ENCODE measurements around the gene C16orf87.

The C16orf87 gene

DNA sequence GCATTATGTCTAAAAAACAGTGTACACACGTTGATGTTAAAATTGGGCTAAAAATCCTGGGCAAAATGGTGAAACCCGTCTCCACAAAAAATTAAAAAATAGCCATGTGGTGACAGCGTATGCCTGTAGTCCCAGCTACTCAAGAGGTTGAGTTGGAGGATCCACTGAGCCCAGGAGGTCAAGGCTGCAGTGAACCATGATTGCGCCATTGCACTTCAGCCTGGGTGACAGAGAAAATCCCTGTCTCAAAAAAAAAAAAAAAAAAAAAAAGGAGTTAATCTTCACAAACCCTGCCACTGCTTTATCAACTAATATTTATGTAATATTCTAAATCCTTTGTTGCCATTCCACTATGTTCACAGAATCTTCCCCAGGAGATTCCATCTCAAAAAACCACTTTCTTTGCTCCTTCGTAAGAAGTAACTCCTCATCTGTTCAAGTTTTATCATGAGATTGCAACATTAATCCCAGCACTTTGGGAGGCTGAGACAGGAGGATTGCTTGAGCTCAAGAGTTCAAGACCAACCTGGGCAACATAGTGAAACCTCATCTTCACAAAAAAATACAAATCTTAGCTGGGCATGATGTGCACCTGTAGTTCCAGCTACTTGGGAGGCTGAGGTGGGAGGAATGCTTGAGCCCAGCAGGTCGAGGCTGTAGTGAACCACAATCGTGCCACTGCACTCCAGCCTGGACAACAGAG is 1.9 kb upstream of the C16orf87 start:
- H3K27me3 ChIP-seq (ENCODE audit: low read depth): no peaks in the 10 kb centered on the region; the same call in 1 of the 2 replicates
- H3K9me3 ChIP-seq: no peaks in the 10 kb centered on the region
- in situ Hi-C loops (cut with MboI; ENCODE audit: low sequenced_read_pairs): no loop called here
- no peak for DNase-seq (ENCODE audit: low spot score in 2 of 2)
- no peaks in the 10 kb centered on the region for H3K36me3 ChIP-seq (replicated peaks)
- peaks cover 13% of the 10 kb centered on the region for H3K4me1 ChIP-seq
- H3K4me3 ChIP-seq: no peak overlapping the region

DNA sequence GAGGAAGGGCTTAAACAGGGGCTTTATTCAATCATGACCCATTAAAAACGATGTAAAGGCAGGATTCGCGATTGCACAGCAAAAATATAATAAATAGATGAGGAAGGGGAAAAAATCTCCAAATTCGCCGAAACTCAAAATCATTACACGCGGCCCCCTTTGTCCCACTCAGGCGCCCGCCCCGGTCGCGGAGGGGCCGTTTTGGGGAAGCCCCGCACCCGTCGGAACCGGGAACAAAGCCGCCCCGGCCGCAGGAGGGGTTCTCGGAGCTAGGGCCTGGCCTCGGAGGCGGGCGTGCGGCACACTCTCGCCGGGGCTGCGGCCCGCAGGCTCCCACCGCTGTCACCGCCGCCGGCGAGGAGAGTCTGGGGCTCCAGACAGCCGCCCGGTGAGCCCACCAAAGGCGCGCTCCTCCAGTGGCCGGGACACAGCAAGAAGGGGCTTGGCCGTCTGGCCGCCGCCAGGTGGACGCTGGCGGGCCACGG is 521 bp downstream of the C16orf87 start:
- DNase-seq (ENCODE audit: low spot score in 2 of 2): peak in 1 of 2 experiments; percentile 50
- peak overlapping the region; percentile 79 for H3K4me3 ChIP-seq
- H3K36me3 ChIP-seq (replicated peaks): no peaks in the 10 kb centered on the region
- H3K4me1 ChIP-seq: peaks cover 24% of the 10 kb centered on the region
- in situ Hi-C loops (cut with MboI; ENCODE audit: low sequenced_read_pairs): no loop called here
- no peaks in the 10 kb centered on the region for H3K9me3 ChIP-seq
- H3K27me3 ChIP-seq (ENCODE audit: low read depth): no peaks in the 10 kb centered on the region; the same call in 1 of the 2 replicates

DNA sequence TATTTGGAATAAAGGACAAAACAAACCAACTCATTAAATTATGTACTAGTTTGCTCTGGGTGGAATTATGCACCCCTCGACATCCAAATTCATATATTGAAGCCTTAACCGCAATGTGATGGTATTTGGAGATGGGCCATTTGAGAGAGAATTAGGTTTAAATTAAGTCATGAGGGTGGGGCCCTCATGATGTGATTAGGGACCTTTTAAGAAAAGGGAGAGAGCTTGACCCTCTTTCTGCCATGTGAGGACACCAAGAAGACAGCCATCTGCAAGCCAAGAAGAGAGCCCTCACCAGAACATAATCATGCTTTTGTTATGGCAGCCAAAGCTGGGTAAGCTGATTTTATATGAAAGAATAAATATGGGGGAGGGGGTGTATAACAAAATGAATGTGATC is 2.0 kb downstream of the C16orf87 start:
- Histone ChIP-seq H3K4me1 (peaks cover 24% of the 10 kb centered on the region), H3K36me3 (replicated peaks) (peaks cover 2% of the 10 kb centered on the region), H3K27me3 (ENCODE audit: low read depth) (no peaks in the 10 kb centered on the region; the same call in 1 of the 2 replicates), H3K4me3 (peak overlapping the region; percentile 79), H3K9me3 (no peaks in the 10 kb centered on the region)
- in situ Hi-C loops (cut with MboI; ENCODE audit: low sequenced_read_pairs): no loop called here
- peak; percentile 24 to 28 for DNase-seq (ENCODE audit: low spot score in 2 of 2)

DNA sequence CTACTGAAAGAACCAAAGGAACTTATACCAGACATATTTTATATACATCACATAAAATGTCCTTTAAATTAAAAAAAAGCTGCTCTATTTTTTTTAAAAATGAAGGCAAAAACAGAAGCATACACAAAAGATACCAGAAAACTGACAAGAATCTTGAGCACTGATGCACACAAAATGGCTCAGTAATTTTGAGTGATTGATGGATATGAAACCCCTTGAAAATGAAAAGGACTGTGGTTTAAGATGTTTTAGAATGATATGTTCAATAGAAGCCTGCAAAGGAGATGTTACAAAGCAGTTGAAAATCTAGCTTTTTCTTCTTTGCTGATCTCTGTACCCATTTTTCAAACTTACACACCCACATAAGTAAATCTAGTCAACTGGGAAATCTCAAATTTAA is 2.7 kb downstream of the C16orf87 start:
- Histone ChIP-seq H3K4me3 (no peak overlapping the region; the same call in 1 of the 2 replicates), H3K9me3 (no peaks in the 10 kb centered on the region)

DNA sequence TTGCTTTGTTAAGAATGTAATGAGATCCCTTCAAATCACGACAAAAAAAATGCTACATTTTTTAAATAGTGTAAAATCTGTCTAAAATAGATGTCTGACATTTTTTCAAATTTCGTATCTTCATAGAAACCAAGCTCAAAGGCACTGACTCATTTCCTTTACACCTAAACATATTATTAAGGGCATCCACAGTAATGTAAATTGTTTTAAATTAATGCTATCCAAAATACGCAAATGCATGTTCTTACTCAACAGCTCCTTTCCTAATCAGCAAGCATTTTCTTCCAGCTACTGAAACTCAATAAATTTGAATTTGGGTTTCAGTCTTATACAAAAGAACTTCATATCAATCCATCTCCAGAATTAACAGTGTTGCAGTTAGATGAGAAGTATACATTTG is 4.3 kb downstream of the C16orf87 start:
- H3K4me1 ChIP-seq: peaks cover 22% of the 10 kb centered on the region
- H3K36me3 ChIP-seq (replicated peaks): peaks cover 11% of the 10 kb centered on the region
- H3K9me3 ChIP-seq: no peaks in the 10 kb centered on the region
- no peak overlapping the region for H3K4me3 ChIP-seq
- DNase-seq (ENCODE audit: low spot score in 2 of 2): no peak
- in situ Hi-C loops (cut with MboI; ENCODE audit: low sequenced_read_pairs): no loop called here
- H3K27me3 ChIP-seq (ENCODE audit: low read depth): no peaks in the 10 kb centered on the region

More for the DNA sequence above, 2.7 kb downstream of the C16orf87 start:
- H3K27me3 ChIP-seq (ENCODE audit: low read depth): no peaks in the 10 kb centered on the region; the same call in 1 of the 2 replicates
- peak in 1 of 2 experiments; percentile 14 for DNase-seq (ENCODE audit: low spot score in 2 of 2)
- peaks cover 6% of the 10 kb centered on the region for H3K36me3 ChIP-seq (replicated peaks)
- in situ Hi-C loops (cut with MboI; ENCODE audit: low sequenced_read_pairs): no loop called here
- peaks cover 24% of the 10 kb centered on the region for H3K4me1 ChIP-seq

DNA sequence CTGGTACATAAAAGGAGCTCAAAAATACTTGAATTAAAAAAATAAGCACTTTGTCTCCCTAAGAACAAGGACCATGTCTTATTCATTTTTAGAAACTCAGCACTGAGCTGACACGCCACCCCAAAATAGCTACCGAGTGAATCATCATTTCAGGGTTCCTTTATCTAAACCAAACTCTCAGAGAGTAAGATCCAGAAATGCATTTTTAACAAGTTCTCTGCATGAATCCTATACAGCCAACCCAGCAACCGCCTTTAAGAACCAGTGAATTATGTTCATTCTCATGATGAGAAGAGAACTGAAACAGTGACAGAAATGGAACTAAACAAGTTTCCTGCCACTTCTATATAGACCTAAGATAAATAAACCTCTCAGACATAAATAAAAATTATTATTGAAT is 8.7 kb downstream of the C16orf87 start:
- DNase-seq (ENCODE audit: low spot score in 2 of 2): no peak
- in situ Hi-C loops (cut with MboI; ENCODE audit: low sequenced_read_pairs): no loop called here
- H3K4me1 ChIP-seq: peaks cover 20% of the 10 kb centered on the region
- no peak overlapping the region for H3K4me3 ChIP-seq
- H3K36me3 ChIP-seq (replicated peaks): peaks cover 14% of the 10 kb centered on the region
- no peaks in the 10 kb centered on the region for H3K27me3 ChIP-seq (ENCODE audit: low read depth)
- no peaks in the 10 kb centered on the region for H3K9me3 ChIP-seq

DNA sequence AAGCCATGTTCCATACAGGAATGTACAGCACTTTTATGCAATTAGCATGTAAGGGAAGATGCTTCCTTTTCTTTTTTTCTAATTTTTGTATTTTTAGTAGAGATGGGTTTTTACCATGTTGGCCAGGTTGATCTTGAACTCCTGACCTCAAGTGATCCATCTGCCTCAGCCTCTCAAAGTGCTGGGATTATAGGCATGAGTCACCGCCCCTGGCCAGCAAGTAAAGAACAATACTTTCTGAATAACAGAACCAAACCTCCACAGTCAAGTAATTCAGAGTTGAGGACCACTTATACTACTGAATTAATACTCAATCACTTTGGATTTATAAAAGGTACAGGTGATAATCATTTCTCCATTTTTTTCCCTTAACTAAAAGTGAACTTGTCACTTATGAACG is 13.0 kb downstream of the C16orf87 start:
- in situ Hi-C loops (cut with MboI; ENCODE audit: low sequenced_read_pairs): no loop called here
- H3K4me1 ChIP-seq: peaks cover 9% of the 10 kb centered on the region
- peak; percentile 47 to 48 for DNase-seq (ENCODE audit: low spot score in 2 of 2)
- peaks cover 13% of the 10 kb centered on the region for H3K36me3 ChIP-seq (replicated peaks)
- no peak overlapping the region for H3K4me3 ChIP-seq
- H3K27me3 ChIP-seq (ENCODE audit: low read depth): no peaks in the 10 kb centered on the region
- H3K9me3 ChIP-seq: peaks cover 5% of the 10 kb centered on the region

DNA sequence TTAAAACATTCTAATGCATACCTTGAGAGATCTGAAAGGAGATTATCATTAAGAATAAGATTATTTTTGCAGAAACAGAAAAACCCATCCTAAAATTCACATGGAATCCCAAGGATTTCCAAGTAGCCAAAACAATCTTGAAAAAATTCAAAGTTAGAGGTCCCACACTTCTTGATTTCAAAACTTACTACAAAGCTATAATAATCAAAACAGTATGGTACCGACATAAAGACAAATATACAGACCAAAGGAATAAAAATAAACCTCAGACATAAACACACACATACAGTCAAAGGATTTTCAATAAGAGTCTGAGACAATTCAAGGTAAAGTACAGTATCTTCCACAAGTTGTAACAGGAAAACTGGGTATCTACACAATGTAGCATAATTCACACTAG is 16.2 kb downstream of the C16orf87 start:
- Histone ChIP-seq H3K36me3 (replicated peaks) (peaks cover 8% of the 10 kb centered on the region), H3K4me3 (no peak overlapping the region), H3K9me3 (peaks cover 5% of the 10 kb centered on the region), H3K4me1 (peaks cover 9% of the 10 kb centered on the region), H3K27me3 (ENCODE audit: low read depth) (no peaks in the 10 kb centered on the region)
- DNase-seq (ENCODE audit: low spot score in 2 of 2): no peak
- in situ Hi-C loops (cut with MboI; ENCODE audit: low sequenced_read_pairs): no loop called here

DNA sequence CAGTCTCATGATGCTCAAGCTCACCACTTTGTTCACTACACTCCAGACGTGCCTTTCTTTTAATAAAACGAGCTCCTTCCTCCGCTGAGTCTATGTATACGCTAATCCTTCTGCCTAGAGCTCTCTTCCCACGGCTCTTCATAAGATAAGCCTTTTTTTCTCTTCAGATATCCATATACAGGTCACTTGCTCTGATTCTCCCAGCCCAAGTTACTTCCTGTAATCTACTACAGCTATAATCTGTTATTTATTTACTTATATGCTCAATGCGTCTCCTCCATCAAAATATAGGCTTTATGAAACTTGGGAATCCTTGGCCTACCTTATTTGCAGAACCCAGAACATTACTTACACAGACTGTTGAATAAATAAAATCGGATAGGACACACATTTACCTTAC is 17.4 kb downstream of the C16orf87 start:
- in situ Hi-C loops (cut with MboI; ENCODE audit: low sequenced_read_pairs): no loop called here
- DNase-seq (ENCODE audit: low spot score in 2 of 2): no peak
- Histone ChIP-seq H3K4me3 (no peak overlapping the region), H3K36me3 (replicated peaks) (peaks cover 8% of the 10 kb centered on the region), H3K4me1 (peaks cover 10% of the 10 kb centered on the region), H3K27me3 (ENCODE audit: low read depth) (no peaks in the 10 kb centered on the region), H3K9me3 (peaks cover 5% of the 10 kb centered on the region)

DNA sequence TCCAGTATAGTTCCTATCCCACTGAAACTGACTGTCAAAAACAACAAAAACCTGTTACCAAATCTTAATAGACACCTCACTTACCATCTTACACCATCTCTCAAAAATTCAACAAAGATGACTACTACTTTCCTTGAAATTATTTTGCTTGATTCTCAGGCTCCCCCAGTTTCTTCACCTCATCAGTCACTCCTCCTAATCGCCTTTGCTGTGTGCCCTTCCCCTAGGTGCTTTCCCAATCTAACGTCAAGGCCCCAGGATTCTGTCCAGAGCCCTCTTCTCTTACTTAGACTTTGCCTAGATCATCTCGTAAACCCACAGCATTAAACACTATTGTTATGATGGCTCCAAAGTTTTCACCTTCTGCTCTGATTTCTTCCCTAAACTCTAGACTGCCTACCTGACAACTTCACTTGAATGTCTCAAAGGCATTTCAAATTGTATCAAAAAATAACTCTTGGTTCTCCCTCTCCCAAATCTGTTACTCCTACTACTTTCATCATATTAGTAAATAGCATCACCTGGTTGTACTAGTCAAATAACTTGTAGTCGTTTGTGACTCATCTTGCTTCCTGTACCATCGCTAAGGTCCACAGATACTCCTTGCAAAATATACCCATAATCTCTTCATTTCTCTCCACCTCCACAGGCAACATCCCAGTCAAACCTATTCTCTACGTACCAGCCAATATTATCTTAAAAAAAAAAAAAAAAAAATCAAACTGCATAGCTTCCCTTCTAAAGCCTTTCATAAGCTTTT is 18.0 kb downstream of the C16orf87 start:
- DNase-seq (ENCODE audit: low spot score in 2 of 2): no peak
- H3K4me3 ChIP-seq: no peak overlapping the region
- H3K4me1 ChIP-seq: peaks cover 13% of the 10 kb centered on the region
- in situ Hi-C loops (cut with MboI; ENCODE audit: low sequenced_read_pairs): no loop called here
- H3K27me3 ChIP-seq (ENCODE audit: low read depth): no peaks in the 10 kb centered on the region
- peaks cover 13% of the 10 kb centered on the region for H3K36me3 ChIP-seq (replicated peaks)
- H3K9me3 ChIP-seq: peaks cover 5% of the 10 kb centered on the region

DNA sequence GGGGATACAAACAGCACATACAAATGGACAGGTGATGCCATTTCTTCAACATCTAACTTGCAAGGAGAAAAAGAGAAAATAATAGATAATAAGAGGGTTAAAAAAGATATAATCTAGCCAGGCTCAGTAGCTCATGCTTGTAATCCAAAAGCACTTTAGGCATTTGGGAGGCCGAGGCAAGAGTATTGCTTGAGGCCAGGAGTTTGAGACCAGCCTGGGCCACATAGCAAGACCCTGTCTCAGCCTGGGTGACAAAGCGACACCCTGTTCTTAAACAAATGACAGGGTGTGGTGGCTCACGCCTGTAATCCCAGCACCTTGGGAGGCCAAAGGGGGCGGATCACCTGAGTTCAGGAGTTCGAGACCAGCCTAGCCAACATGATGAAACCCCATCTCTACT is 19.3 kb downstream of the C16orf87 start:
- Histone ChIP-seq H3K36me3 (replicated peaks) (peaks cover 20% of the 10 kb centered on the region), H3K27me3 (ENCODE audit: low read depth) (no peaks in the 10 kb centered on the region), H3K9me3 (peaks cover 5% of the 10 kb centered on the region), H3K4me1 (peaks cover 14% of the 10 kb centered on the region), H3K4me3 (no peak overlapping the region)
- in situ Hi-C loops (cut with MboI; ENCODE audit: low sequenced_read_pairs): no loop called here
- DNase-seq (ENCODE audit: low spot score in 2 of 2): no peak

DNA sequence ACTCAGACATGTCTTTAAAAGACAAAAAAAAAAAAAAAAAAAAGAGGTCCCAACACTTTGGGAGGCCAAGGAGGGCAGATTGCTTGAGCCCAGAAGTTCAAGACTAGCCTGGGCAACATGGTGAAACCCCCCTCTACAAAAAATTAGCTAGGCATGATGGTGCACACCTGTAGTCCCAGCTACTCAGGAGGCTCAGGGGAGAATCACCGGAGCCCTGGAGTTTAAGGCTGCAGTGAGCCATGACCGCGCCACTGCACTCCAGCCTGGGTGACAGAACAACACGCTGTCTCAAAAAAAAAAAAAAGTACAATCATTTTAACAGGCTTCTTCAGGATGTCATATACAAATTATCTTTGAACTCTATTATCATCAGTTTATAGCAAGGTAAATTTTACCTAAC is 22.0 kb downstream of the C16orf87 start:
- Histone ChIP-seq H3K4me1 (peaks cover 14% of the 10 kb centered on the region), H3K27me3 (ENCODE audit: low read depth) (no peaks in the 10 kb centered on the region), H3K4me3 (no peak overlapping the region), H3K36me3 (replicated peaks) (peaks cover 12% of the 10 kb centered on the region), H3K9me3 (no peaks in the 10 kb centered on the region)
- no peak for DNase-seq (ENCODE audit: low spot score in 2 of 2)
- in situ Hi-C loops (cut with MboI; ENCODE audit: low sequenced_read_pairs): no loop called here

DNA sequence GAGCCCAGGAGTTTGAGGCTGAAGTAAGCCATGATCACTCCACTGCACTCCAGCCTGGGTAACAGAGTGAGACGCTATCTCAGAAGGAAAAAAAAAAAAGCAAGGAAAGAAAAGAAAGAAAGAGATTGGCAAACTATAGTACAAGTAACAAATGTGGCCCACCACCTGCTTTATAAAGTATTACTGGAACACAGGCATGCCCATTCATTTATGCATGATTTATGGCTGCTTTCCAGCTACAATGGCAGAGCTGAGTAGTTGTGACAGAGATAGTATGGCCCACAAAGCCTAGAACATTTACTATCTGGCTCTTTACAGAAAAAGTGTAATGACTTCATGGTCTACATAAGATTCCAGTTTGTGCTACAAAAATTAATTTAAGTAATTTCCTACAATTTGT is 23.6 kb downstream of the C16orf87 start:
- no peak for DNase-seq (ENCODE audit: low spot score in 2 of 2)
- Histone ChIP-seq H3K9me3 (no peaks in the 10 kb centered on the region), H3K27me3 (ENCODE audit: low read depth) (no peaks in the 10 kb centered on the region), H3K36me3 (replicated peaks) (peaks cover 12% of the 10 kb centered on the region), H3K4me3 (no peak overlapping the region), H3K4me1 (peaks cover 14% of the 10 kb centered on the region)
- in situ Hi-C loops (cut with MboI; ENCODE audit: low sequenced_read_pairs): no loop called here

DNA sequence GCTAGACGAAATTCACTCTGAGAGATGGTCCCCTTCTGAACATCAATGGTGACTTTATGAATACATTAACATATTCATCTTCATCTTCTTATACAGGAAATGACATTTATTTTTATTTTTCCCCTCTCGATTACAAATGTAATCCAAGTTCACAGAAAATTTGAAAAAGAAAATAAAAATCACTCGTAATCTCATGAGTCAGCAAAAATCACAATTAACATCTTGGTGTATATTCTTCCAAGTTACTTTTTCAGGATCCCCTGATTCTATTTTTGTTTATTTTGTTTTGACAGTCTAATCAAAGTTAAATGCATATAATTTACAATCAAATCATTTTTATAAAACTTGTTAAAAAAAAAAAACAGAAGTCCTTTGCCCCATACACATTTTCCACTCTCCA is 27.6 kb downstream of the C16orf87 start:
- DNase-seq (ENCODE audit: low spot score in 2 of 2): no peak
- H3K4me1 ChIP-seq: peaks cover 11% of the 10 kb centered on the region
- in situ Hi-C loops (cut with MboI; ENCODE audit: low sequenced_read_pairs): no loop called here
- H3K9me3 ChIP-seq: no peaks in the 10 kb centered on the region
- no peaks in the 10 kb centered on the region for H3K27me3 ChIP-seq (ENCODE audit: low read depth)
- no peak overlapping the region for H3K4me3 ChIP-seq
- H3K36me3 ChIP-seq (replicated peaks): peaks cover 9% of the 10 kb centered on the region
